Muscle layer of duodenum (tissue), 2 donors: Measurements from ENCODE around the gene EDEM2.
"Not testable (repeated sequence)": the region's sequence is repeated elsewhere in the genome, so short reads cannot be mapped to it uniquely, and the experiment has no call there.

ENCODE experiments used
- H3K27ac ChIP-seq: one replicate; pipeline ENCODE4 v1.7.0; 2013; ENCODE audit warnings: mild to moderate bottlenecking, low read length
- H3K27me3 ChIP-seq: one replicate; pipeline ENCODE4 v1.7.0; 2013; ENCODE audit warnings: low read depth, mild to moderate bottlenecking, control low read depth, low read length
- H3K36me3 ChIP-seq, 2 donors: one replicate each; pipeline ENCODE4 v1.7.0; 2013; ENCODE audit warnings: low read length in 2 of 2, control low read depth in 1 of 2, mild to moderate bottlenecking in 1 of 2; ENCODE audit not compliant: insufficient read depth in 2 of 2, control insufficient read depth in 1 of 2
- H3K4me1 ChIP-seq, 2 donors: one replicate each; pipeline ENCODE4 v1.7.0; 2013; ENCODE audit warnings: low read length in 2 of 2, mild to moderate bottlenecking in 2 of 2, control low read depth in 1 of 2, moderate library complexity in 1 of 2; ENCODE audit not compliant: insufficient read depth in 2 of 2, control insufficient read depth in 1 of 2
- H3K4me3 ChIP-seq, 2 donors: one replicate each; pipeline ENCODE4 v1.7.0; 2013; ENCODE audit warnings: low read length in 2 of 2, low read depth in 1 of 2, mild to moderate bottlenecking in 1 of 2
- H3K9me3 ChIP-seq, 2 donors: one replicate each; pipeline ENCODE4 v1.7.0; 2013; ENCODE audit warnings: low read length in 2 of 2, control low read depth in 1 of 2, mild to moderate bottlenecking in 1 of 2; ENCODE audit not compliant: control insufficient read depth in 1 of 2
- donor health status: healthy.

EDEM2 gene

GRCh38 chr20:35180266-35180665 lies 33.1 kb upstream of the EDEM2 start:
- Histone ChIP-seq H3K36me3 (no peaks in the 10 kb centered on the region), H3K27me3 (no peaks in the 10 kb centered on the region), H3K4me3 (no peak overlapping the region), H3K4me1 (no peaks in the 10 kb centered on the region), H3K9me3 (no peaks in the 10 kb centered on the region), H3K27ac (no peak overlapping the region)

DNA sequence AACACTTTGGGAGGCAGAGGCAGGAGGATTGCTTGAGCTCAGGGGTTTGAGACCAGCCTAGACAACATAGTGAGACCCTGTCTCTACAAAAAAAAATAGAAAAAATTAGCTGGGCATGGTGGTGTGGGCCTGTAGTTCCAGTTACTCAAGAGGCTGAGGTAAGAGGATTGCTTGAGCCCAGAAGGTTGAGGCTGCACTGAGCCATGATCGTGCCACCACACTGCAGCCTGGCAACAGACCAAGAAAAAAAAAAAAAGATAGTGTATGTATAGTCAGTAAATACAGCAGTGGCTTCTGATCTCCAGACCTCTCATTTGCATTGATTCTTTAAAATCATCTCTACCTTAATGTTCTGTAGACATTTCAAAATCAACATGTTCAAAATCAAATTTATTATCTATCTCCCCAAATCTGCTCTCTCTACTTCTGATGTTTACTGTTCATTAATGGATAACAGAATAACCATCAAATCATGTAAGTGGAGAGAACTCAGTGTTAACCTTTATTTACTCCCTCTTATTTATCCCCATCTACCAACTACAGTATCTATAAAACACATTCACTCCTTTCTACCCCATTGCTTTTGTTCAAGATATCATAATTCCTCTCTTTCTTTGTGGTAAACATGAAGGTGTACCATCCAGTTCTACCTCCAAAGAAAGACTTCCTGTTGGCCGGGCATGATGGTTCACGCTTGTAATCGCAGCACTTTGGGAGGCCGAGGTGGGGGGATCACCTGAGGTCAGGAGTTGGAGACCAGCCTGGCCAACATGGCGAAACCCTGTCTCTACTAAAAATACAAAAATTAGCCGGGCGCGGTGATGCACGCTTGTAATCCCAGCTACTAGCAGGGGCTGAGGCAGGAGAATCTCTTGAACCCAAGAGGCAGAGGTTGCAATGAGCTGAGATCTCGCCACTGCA lies 32.4 kb upstream of the EDEM2 start:
- peaks cover 0 to 2% of the 10 kb centered on the region in 2 donors for H3K4me1 ChIP-seq
- no peaks in the 10 kb centered on the region for H3K36me3 ChIP-seq
- no peak overlapping the region for H3K4me3 ChIP-seq
- H3K27ac ChIP-seq: no peak overlapping the region
- H3K27me3 ChIP-seq: no peaks in the 10 kb centered on the region
- H3K9me3 ChIP-seq: no peaks in the 10 kb centered on the region

DNA sequence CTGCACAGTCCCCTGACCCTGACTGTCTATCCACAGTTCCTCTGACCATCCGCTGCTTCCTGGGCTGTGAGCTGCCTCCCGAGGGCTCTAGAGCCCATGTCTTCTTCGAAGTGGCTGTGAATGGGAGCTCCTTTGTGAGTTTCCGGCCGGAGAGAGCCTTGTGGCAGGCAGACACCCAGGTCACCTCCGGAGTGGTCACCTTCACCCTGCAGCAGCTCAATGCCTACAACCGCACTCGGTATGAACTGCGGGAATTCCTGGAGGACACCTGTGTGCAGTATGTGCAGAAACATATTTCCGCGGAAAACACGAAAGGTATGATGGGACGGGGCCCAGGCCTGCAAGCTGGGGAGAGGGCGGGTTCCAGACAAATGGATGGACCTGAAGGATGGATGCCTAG lies 29.0 kb upstream of the EDEM2 start:
- H3K27ac ChIP-seq: no peak overlapping the region
- H3K36me3 ChIP-seq: no peaks in the 10 kb centered on the region
- H3K4me3 ChIP-seq: no peak overlapping the region
- H3K4me1 ChIP-seq: peaks cover 0 to 12% of the 10 kb centered on the region in 2 donors
- no peaks in the 10 kb centered on the region for H3K9me3 ChIP-seq
- H3K27me3 ChIP-seq: no peaks in the 10 kb centered on the region

DNA sequence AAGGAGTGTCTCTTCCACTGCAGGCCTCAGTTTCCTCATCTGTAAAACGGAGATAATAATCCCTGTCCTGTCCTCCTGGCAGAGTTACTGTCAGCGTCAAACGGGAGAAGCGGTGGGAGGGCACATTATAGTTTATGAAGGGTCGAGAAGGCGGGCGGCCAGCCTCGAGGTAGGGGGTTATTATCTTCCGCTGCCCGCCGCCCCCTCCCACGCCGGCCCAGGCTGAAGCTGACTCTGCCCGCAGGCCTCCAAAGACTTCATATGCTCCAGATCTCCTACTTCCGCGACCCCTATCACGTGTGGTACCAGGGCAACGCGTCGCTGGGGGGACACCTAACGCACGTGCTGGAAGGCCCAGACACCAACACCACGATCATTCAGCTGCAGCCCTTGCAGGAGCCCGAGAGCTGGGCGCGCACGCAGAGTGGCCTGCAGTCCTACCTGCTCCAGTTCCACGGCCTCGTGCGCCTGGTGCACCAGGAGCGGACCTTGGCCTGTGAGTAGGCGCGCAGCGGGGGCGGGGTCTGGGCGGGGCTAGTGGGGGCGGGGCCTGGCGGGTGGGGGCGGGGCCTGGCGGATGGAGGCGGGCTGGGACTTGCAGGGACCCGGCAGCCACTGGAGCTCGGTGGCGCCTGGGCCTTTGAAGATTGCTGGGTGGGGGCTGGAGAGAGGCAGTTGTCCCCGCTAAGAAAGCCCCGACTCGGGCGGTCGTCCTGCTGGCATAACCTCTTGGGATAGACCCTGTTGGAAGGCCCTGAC lies 27.5 kb upstream of the EDEM2 start:
- H3K9me3 ChIP-seq: no peaks in the 10 kb centered on the region
- H3K27me3 ChIP-seq: no peaks in the 10 kb centered on the region
- no peaks in the 10 kb centered on the region for H3K36me3 ChIP-seq
- H3K27ac ChIP-seq: no peak overlapping the region
- H3K4me1 ChIP-seq: peaks cover 0 to 12% of the 10 kb centered on the region in 2 donors
- peak overlapping the region in 1 of 2 donors; percentile 32 for H3K4me3 ChIP-seq

- H3K27ac ChIP-seq: no peak overlapping the region
- H3K27me3 ChIP-seq: no peaks in the 10 kb centered on the region
- no peaks in the 10 kb centered on the region for H3K9me3 ChIP-seq
- peaks cover 0 to 12% of the 10 kb centered on the region in 2 donors for H3K4me1 ChIP-seq
- peak overlapping the region in 1 of 2 donors; percentile 32 for H3K4me3 ChIP-seq
- H3K36me3 ChIP-seq: no peaks in the 10 kb centered on the region
Observed at GRCh38 chr20:35173576-35174192, 26.5 kb upstream of the EDEM2 start.

- no peaks in the 10 kb centered on the region for H3K9me3 ChIP-seq
- no peaks in the 10 kb centered on the region for H3K27me3 ChIP-seq
- H3K4me1 ChIP-seq: peaks cover 0 to 12% of the 10 kb centered on the region in 2 donors
- H3K27ac ChIP-seq: peak overlapping the region; percentile 81
- no peaks in the 10 kb centered on the region for H3K36me3 ChIP-seq
- peak overlapping the region; percentile 54 to 78 for H3K4me3 ChIP-seq
Observed at GRCh38 chr20:35172434-35172806, 25.3 kb upstream of the EDEM2 start.

DNA sequence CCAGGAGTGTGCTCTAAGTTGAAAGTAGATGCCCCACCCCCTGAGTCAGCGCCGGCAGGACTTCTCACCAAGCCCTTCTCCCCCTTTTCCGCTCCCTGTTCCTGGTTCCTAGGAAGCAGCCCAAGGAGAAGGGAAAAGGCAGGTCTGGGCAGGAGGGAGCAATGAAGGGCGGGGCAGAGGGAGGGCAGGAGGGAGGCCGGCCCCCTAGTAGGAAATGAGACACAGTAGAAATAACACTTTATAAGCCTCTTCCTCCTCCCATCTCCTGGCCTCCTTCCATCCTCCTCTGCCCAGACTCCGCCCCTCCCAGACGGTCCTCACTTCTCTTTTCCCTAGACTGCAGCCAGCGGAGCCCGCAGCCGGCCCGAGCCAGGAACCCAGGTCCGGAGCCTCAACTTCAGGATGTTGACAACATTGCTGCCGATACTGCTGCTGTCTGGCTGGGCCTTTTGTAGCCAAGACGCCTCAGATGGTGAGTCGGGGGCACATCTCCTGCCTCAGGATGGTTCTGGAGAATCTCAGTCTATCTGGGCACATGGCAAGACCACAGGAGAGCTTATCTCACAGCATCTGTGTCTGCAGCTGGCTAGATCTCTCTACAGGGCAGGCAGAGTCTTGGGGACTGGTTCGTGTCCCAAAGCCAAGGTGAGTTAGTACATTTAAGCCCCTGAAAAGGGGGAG lies 24.8 kb upstream of the EDEM2 start, which contains the start of gene PROCR:
PROCR (plus strand) TSS at position 320 of the 681 bp plus-strand sequence; CDS start at position 403, 83 bp downstream.
- Histone ChIP-seq H3K9me3 (no peaks in the 10 kb centered on the region), H3K36me3 (no peaks in the 10 kb centered on the region), H3K4me3 (peak within 1 kb of the TSS; percentile 54 to 78), H3K4me1 (peaks cover 0 to 12% of the 10 kb centered on the region in 2 donors), H3K27me3 (no peaks in the 10 kb centered on the region), H3K27ac (peak within 1 kb of the TSS; percentile 81)

DNA sequence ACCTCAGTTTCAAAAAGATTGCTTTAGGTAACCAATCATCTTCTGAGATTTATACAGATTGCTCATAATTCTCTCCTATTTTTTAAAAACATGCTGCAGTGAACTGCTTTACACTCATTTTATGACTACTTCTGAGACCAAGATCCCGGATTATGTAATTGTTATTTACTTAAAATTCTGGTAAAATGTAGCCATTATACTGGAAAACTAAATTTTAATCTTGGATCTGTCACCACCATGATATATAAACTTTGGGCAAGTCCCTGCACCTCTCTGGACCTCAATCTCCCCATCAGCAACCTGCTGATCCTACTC lies 24.3 kb upstream of the EDEM2 start:
- no peaks in the 10 kb centered on the region for H3K36me3 ChIP-seq
- H3K27me3 ChIP-seq: no peaks in the 10 kb centered on the region
- peaks cover 0 to 12% of the 10 kb centered on the region in 2 donors for H3K4me1 ChIP-seq
- no peak overlapping the region for H3K27ac ChIP-seq
- peak overlapping the region; percentile 54 to 78 for H3K4me3 ChIP-seq
- H3K9me3 ChIP-seq: no peaks in the 10 kb centered on the region

DNA sequence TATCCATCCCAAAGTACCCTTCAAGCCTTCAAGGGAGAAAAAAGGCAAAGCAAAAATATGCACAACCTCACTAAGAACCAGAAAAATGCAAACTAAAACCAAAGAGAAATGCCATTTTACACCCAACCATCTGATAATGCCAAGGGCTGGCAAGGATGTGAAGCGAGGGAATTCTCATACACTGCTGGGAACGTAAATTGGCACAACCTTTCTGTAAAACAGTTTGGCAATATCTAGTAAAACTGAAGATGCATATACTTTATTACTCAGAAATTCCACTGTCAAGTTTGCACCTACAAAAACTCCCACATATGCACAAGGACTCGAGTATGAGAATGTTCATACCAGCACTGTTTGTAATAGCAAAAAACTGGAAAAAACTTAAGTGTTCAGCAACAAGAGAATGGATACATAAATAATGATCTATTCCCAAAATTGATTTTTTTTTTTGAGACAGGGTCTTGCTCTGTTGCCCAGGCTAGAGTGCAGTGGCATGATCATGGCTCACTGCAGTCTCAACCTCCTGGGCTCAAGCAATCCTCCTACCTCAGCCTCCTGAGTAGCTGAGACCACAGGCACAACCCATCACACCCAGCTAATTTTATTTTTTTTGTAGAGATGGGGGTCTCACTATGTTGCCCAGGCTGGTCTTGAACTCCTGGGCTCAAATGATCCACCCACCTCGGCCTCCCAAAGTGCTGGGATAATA lies 21.7 kb upstream of the EDEM2 start:
- H3K27me3 ChIP-seq, H3K4me3 ChIP-seq, H3K27ac ChIP-seq, H3K9me3 ChIP-seq, H3K36me3 ChIP-seq, H3K4me1 ChIP-seq: not testable (repeated sequence)

DNA sequence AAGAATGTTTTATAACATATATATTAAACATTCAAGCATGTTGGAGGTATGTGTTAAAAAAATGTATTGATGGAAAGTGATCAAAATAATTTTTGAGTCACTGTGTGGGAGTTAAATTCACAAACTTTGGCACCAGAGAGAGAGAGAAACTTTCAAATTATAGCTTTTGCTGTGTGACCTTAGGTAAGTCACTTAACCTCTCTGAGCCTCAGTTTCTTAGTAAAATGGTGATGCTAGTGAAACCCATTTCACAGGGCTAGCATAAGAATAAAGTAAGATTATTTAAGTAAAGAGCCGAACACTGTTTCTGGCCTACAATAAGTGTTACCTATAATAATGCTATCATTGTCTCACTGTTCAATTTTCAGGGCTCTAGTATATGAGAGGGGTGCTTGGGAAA lies 20.7 kb upstream of the EDEM2 start:
- Histone ChIP-seq H3K27ac (no peak overlapping the region), H3K36me3 (no peaks in the 10 kb centered on the region), H3K27me3 (no peaks in the 10 kb centered on the region)

More for the DNA sequence above, 20.7 kb upstream of the EDEM2 start:
- Histone ChIP-seq H3K4me3 (no peak overlapping the region), H3K4me1 (peaks cover 0 to 7% of the 10 kb centered on the region in 2 donors), H3K9me3 (no peaks in the 10 kb centered on the region)
